HG03558 (cell line): ENCODE data around the gene MON1A.

ENCODE experiments used
- ATAC-seq: cut with Tn5 transposase; IDR thresholded peaks from one replicate; pipeline ENCODE4 v1.9.1; 2021; ENCODE audit warnings: moderate number of reproducible peaks; ENCODE audit not compliant: unreplicated experiment; ENCODE audit errors: extremely low read depth

Gene MON1A

GRCh38 chr3:49898991-49899390 is 30.6 kb downstream of the MON1A start:
- ATAC-seq: no peak

DNA sequence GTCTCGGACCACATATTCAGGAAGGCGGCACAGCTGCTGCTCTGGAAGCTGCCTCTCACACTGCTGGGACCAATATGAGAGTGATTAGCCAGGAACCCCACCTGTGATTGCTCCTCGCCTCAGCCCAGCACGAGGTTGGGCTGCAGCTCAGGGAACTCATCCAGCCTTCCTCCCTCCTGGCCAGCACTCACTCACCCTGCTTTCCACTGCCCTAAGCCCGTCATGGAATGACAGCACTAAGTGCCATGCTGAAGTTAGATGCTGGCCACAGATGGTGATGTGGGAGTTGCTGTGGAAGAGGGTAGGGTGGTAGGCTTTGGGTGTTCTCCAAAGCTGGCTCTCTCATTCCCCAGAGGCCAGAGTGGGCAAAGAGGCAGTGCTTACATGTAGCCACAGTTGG is 33.3 kb downstream of the MON1A start:
- no peak for ATAC-seq

- no peak for ATAC-seq
These were observed 33.8 kb downstream of the MON1A start for GRCh38 chr3:49895791-49896190.

DNA sequence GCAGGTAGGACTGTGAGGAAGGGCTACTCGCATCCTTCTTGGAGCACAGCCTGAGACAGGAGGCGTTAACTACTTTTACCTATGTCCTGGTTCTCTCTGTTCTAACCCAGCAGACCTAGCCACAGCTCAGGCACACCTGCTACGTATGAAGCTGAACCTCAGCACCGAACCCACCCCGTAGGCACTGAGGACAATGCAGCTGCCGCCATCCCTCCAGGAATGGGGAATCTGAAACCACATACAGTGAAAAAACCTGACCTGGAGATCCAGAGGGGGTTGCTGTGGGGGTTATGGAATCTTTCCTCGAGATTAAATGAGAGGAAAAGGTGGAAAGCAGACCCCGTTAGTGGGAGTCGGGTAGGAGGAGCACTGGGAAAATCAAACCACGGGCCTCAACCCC is 40.3 kb downstream of the MON1A start:
- ATAC-seq: no peak

DNA sequence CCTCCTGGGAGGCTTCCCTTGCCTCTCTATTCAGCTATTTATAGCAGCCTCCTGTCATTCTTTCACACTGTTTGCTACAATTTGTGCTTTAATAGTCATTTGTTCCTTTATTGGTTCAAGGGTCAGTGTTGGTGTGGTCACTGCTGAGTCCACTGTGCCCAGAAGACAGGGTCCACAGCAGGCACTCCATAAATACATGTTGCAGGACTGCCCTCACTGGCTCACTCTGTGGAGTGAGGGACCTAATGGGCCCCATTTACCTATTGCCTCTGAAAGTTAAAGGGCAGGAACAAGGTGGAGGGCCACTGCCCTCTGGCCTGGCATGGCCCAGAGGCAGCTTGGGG is 42.7 kb downstream of the MON1A start:
- ATAC-seq: no peak

DNA sequence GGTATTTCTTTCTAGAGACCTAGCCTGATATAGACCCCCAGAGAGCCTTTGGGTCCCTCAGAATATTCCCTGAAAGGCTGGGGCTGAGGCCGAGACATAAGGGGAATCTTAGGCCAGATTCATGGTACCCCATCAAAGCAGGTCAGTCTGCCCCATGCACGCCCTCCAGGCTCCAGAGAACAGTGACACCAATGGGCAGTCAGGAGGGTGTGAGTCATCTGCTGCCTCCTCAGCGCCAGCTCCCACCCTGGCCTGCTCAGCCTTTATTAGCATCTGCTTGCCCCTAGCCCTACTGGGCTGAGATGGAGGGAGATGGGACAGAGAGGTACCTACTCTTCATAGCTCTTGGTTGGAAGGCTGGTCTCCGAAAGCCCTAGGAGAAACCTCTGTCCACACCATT is 45.6 kb downstream of the MON1A start:
- no peak for ATAC-seq

GRCh38 chr3:49882166-49882565 is 47.4 kb downstream of the MON1A start:
- no peak for ATAC-seq

DNA sequence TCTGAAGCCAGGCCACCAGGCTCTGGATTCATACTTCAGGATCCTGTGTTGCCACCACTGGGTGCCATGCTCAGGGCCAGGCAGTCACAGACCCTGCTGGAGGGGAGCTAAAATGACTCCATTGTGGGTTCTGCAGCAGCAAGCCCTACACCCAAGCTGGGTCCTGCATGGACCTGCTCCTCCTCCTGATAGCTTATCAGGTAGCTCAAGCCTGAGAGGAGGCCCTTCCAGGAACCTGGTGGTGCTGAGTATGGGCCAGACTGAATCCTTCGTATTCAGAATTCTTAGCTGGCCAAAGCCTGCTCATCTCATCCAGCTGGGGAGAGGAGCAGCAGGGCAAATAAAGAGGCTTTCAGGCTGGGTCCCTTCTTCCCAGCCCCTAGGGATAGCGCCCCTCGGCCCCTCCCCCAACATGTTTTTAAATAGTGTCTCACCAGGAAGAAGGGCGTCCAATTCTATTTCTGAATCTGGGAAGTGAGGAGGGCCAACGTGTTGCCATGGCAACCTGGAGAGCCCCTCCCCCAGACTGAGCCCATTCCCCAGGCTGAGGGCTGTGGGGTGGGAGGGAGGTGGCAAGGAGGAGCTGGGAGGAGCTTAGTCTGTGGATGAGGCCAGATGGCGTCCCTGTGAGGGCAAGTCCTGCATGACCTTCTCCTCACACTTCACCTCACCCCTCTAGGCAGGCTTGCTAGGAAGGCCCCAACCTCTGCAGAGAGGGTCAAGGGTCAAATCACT is 48.9 kb downstream of the MON1A start:
- ATAC-seq: no peak

DNA sequence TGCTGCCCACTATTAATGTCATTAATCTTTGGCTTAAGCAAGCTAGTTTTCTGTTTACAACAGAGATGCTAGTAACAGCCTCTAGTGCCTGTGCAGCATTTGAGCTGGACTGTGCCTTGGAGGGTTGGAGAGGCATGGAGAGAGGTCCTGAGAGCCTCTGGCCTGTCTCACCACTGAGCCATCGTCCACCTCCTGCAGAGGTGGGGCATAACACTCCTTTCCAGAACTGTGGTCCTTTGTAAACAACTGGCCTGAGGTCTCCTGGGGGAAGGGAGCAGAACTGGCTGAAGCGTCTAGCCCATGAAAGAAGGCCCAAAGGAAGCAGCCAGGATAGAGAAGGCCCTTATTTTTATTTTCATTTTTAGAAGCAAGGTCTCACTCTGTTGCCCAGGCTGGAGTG is 49.9 kb downstream of the MON1A start:
- ATAC-seq: no peak

GRCh38 chr3:49878686-49879085 is 50.9 kb downstream of the MON1A start:
- no peak for ATAC-seq

GRCh38 chr3:49877716-49878115 is 51.9 kb downstream of the MON1A start:
- ATAC-seq: no peak

DNA sequence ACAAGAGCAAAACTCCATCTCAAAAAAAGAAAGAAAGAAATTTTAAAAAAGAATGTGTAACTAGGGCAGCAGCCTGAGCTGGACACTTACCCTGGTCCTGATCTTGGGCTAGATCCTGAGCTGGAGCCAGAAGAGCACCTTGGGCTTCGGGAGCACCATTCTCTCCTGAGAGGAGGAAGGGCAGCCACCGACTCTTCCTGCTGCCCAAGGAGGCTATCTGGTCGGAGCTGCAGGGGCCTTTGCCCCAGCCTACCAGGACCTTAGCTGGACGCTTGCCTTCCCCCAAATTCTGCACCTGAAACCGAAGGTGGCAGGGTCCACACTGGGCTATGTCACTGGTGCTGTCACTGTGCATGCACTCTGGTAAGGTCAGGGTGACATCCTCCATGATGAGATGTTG is 53.0 kb downstream of the MON1A start:
- ATAC-seq: no peak

GRCh38 chr3:49873623-49874022 is 56.0 kb downstream of the MON1A start:
- ATAC-seq: no peak

- ATAC-seq: no peak
These were observed 56.8 kb downstream of the MON1A start for GRCh38 chr3:49872801-49873281.

DNA sequence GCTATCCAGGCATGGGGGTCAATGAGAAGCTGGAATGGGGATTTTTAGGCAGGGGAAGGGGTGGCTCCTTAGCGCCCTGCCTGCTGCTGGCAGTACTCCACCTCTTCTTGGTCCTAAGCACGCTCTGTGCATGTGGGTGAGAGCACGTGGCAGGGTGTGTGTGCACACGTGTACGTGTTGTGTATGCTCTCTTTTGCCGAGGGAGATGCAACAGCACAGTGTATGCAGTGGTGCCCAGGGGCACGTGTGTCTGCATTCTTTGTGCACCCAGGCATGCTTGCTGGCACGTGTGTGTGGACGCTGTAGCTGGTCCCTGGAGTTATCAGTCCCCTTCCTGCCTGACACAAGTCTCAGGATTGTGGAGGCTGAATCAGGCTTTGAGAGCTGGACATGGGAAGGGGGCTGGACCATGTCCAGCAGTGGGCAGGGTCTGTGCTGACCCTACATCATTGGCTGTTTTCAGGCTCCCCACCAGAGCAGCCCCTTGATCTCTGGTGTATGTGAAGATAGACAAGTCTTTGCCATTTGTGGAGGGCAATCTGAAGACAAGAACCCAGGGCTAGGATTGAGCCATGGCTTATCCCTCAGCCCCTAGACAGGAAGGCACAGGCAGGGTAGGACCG is 58.0 kb downstream of the MON1A start:
- no peak for ATAC-seq

GRCh38 chr3:49869525-49870126 is 60.0 kb downstream of the MON1A start, which contains the start of gene CAMKV:
CAMKV (minus strand) TSS chr3:49869906; CDS start chr3:49862388, 7,518 bp downstream.
- no peak for ATAC-seq

DNA sequence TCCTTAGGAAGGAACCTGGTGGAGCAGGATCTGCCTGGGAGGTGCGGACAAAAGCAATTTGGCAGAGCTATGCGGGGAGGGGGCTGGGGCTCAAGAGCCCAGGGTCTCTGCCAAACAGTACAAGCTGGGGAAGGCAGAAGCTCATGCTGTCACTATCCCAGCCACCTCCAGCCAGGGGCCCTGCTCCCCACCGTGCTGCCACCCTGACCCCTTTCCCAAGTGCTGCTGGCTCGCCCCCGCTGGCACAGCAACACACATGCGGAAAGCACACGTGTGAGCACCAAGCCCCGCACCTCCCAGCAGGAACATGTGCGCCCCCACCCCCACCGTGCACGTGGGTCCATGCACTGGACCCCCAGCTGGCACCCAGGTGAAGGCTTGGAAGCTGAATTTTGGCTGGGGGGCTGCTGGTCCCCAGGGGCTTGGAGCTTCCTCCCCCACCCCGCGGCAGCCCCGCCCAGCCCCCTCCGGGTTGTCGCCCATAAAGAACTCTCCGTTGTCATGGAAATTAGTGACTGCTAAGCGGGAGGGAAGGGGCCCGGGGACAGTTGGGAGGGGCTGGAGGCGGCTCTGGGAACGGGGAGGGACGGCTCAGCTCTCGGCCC is 60.6 kb downstream of the MON1A start:
- ATAC-seq: no peak

DNA sequence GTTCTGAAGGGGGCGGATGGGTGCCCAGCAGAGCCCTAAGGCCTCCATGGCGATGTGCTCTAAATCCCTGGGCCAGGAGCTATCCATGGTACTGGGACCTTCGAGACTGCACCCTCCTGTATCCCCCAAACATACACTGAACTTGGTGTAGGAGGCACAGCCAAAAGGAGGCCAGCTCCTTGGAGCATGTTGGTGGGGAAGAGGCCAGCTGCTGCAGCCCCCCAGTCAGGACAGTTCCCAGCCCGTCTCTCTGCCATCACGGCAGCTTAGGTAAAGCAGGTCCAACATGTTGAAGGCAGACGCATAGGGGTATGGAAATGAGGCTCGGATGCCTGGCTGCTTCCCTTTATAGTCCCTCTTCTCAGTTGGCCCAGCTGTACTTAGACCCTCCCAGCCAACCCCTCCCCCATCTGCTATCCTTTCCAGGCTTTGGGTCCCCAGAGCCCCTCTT is 61.7 kb downstream of the MON1A start:
- no peak for ATAC-seq

DNA sequence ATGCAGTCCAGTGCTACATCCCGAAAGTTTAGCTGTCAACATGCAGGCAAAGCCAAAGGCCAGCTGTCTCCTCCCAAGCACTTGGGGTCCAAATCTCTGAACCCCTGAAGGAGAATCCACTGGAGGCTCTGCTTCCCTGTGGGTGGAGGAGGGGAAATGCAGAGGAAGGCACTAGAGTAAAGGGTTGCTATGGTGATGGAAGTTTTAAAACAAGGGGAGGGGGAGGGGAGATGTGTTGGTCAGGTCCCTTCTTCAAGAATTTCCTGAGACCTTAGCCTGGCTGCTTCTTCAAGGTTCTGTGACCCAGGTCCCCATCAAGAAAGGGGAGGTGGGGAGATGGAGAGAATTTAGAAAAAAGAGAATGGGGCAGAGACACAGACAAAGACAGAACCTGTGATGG is 62.2 kb downstream of the MON1A start:
- ATAC-seq: no peak

DNA sequence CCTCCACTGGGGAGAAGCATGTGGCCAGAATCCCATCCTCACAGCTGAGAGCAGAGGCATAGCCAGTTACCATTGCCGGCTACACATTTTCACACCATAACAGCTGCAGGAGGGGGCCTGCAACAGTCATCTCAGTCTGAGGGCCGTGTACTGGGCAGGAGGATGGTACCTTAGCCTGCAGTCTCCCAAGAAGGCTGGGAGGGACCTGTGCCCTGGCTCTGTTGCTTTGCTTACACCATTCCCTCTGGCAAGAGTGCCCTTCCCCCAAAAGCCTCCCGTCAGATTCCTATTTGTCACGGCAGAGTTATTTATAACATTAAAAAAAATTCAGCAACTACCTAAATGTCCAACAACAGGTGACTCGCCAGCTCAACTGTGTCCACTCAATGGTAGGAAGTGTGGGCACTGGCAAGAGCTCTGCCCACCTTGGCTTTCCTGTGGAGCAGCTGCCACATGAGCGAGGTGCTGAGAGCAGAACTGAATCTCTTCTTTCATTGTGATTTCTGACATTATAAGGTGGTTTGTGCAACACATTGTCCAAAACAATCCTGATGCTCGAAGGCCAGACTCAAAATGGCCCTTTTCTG is 64.3 kb downstream of the MON1A start:
- ATAC-seq: no peak

- no peak for ATAC-seq
These were observed 65.1 kb downstream of the MON1A start for GRCh38 chr3:49864505-49864904.
